GM19468 (cell line): ENCODE results near the gene MORC2.

ENCODE experiments used
- ATAC-seq: cut with Tn5 transposase; IDR thresholded peaks from one replicate; pipeline ENCODE4 v1.9.1; 2021; ENCODE audit warnings: mild to moderate bottlenecking, moderate library complexity, moderate number of reproducible peaks; ENCODE audit not compliant: unreplicated experiment; ENCODE audit errors: extremely low read depth

Gene MORC2

GRCh38 chr22:30890686-30891442 is 77.7 kb downstream of the MORC2 start:
- no peak for ATAC-seq

DNA sequence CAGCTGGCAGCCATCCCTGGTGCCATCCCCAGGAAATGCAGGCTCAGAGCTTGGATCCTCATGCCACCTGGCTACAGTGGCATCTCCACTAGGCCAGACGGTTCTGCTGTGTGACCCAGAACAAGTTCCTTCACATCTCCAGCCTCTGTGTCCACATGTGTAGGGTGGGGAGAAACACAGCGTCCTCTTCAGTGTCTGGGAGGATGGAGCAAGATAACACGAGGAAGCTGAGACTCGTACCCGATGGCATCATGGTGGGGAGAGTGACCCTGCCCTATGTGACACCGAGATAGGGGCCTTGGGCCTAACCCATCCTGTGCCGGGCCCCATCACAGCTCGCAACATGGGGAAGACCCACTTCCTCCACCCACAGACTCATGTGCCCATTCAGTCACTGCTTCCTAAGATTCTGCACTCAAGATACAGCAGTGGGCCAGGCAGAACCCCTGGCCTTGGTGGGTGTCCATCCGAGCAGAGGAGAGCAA is 78.5 kb downstream of the MORC2 start:
- ATAC-seq: no peak

DNA sequence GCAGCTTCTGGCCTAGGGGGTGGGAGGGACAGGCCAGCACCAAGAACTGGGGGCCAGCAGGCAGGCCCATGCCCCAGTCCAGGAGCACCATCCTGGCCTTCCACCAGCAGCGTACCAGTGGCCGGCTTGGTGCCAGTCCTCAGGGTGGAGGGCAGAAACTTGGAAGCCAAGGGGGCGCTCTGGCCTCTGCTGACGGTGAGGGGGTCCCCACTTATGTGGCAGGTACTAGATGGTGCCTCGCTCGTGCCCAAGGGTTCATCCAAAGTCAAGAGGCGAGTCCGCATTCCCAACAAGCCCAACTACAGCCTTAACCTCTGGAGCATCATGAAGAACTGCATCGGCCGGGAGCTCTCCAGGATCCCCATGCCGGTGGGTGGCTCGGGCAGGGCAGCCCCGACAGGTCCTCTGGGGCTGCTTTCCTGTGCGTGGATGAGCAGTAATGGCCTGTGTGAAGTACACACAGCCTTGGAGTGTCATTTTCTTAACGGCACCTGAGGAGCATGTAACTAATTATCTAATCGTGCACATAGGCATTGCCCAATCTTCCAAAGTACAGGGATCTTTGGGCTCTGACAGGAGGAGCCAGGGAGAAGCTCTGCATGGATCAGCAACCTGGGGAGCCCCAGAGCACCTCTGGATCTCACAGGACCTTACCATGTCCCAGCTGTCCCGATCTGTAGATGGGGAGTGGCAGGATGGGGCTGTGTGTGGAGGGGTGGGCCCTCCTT is 79.1 kb downstream of the MORC2 start:
- ATAC-seq: no peak

- no peak for ATAC-seq
Measured at GRCh38 chr22:30887861-30888260, 80.7 kb downstream of the MORC2 start.

GRCh38 chr22:30887453-30887852 is 81.1 kb downstream of the MORC2 start:
- ATAC-seq: no peak

GRCh38 chr22:30885591-30885990 is 83.0 kb downstream of the MORC2 start:
- ATAC-seq: no peak

DNA sequence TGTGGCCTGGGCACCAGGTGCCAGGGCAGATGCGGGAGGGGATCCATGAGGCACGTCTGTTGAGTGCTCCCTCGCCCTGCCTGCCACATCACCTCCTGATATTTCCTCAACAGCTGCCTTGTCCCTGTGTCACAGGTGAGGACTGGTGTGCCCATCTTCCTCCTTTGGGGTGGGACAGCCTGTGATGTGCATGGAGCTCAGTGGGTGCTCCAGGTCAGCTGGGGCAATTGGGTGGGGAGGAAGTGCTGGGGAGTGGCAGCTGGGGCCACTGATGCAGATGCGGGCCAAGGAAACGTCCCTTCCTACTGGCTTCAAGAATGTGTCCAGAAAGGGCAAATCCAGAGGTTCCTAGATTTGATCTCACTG is 83.6 kb downstream of the MORC2 start:
- no peak for ATAC-seq

DNA sequence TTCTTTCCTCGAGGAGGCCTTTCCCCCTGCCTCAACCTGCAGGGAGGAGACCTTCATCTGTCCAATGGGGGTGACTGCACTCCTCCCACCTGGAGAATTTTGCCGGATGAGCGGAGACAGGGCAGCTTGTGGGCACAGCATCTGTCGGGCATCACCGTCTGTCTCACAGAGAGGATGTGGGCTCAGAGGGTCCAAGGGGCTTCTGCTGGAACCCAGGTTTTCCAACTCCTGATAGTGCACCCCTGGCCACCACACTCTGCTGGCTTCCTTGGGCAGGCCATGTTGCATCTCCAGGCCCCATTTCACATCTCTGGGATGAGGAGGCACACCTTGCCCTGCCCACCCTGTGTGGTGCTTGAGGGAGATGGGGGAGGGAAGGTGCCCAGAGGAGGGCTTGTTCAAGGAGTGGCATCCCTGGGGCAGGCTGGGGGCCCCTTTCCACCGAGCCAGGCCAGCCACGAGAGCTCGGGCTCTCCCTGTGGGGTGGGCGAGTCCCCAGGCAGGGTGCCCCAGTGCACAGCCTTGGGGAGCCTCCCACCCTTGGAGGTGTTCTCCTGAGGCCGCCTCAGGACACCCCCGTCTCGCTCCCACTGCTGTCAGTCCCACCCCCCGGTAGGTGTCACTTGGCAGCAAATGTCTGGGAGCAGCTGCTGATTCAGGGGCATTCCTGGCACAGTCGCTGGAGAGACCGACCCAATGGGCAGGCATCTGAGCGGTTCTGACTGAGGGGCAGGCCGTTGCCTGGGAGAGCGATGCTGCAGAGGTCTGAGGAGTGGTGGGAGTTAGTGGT is 84.2 kb downstream of the MORC2 start:
- no peak for ATAC-seq

DNA sequence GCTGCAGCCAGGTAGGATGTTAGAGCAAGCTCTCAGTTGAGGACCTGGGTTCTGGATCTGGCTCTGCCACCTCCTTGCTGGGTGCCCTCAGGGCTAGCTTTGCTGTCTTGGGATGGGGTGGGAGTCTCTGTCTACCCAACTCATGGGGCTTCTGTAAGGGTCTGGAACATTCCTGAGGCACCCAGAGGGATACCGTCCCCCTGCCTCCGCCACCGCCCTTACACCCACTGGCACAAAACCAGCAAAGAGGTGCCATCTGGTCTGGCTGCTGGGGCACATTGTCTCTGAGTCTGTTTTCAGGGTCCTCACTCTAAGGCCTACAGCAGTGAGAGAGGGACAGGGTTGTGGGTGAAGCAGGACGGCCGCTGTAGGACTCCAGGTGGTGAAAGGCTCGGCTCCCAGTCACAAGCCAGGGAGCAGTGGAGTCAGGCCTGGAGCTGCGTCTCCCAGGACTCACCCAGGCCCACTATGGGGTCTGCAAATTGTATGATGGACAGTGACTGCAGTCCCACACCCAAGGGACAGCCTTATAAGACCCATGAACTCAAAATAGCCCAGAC is 84.9 kb downstream of the MORC2 start:
- ATAC-seq: no peak

GRCh38 chr22:30882974-30883533 is 85.5 kb downstream of the MORC2 start:
- ATAC-seq: no peak

GRCh38 chr22:30882184-30882717 is 86.3 kb downstream of the MORC2 start:
- ATAC-seq: no peak

DNA sequence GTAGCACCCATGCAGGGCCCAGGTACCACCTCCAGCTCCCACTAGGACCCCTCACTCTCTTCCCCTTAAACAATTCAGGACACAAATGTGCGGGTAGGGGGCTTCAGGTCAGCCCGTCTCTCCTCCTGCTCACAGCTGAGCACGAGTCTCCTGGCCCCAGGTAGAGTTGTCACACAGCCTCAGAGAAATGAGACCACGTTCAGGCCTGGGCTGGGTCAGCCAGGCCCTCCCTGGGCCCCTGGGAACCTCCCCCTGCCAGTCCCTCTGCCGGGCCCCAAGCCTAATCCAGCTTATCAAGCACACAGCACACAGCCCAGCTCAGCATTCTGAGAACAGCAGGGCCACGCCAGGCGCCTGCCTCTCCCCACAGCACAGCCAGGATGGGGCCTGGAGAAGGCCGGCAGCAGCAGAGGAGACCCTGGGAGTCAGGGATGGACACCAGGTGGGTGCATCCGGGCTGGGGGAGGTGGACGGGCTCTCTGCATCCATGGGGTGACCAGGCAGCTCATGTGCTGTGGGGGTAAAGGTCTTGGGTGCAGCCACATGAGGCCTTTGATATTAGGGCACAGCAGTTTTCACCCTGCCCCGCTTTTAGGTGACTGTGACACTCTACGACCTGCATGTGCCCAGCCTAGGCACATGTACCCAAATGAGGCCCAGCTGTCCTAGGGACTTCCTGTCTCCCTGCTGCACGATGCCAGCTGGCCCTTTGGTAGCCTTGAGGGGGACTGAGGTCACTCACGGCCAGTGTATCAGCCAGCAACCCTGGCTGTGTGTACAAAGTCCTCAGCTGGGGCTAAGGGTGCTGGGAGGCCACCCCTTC is 87.0 kb downstream of the MORC2 start:
- no peak for ATAC-seq

DNA sequence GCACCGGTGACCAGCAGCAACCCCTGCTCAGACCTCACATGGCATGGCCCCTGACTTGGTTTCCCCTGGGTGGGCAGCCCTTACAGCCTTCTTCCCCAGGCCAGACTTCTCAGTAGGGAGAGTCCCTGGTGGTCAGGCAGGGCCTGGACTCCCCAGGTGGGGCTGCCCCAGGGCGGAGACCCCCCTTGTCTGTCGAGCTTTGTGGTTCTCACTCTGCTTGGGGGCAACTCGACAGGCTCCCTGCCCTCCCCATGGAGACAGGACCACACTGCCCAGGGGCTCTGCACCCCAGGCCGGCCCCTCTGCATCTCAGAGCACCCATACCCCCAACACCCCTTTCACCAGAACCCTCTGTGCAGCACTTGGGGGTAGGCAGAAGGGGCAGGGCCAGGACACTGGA is 87.7 kb downstream of the MORC2 start:
- ATAC-seq: no peak

DNA sequence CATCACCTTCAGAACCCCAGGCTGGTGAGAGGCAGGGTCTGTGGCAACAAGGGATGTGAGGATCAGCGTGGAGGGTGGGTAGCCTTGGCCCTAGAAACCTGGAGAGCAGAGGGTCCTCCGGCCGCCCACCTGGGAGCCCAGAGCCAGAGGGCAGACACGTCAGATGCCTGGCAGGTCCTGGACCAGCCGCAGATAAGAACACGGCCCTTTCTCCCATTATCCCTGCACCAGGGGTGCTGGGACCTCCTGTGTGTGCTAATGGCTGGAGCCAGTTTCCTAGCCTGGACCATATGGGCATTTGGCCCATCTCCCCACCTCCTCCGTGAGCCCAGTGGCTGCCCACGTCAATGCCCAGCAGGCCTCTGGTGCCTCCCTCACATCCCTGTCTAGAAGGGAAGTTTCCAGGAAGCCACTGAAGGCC is 88.4 kb downstream of the MORC2 start:
- ATAC-seq: no peak

DNA sequence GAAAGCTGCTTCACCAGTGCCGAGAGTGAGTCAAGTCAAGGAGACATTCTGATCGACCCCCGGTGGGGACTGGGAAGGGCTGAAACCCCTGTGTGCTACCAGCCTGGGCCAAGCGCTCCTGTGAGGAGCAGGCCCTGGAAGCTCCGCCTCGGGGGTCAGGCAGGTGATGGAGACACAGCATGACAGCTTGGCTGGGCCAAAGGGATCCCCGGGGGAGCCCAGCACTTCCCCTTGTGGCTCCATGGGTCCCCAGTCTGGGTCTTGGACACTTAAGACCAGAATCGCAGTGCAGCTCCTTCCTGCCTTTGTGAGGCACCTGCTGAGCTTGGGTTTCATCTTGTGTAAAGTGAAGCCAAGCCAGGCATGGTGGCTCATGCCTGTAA is 89.2 kb downstream of the MORC2 start:
- ATAC-seq: no peak

DNA sequence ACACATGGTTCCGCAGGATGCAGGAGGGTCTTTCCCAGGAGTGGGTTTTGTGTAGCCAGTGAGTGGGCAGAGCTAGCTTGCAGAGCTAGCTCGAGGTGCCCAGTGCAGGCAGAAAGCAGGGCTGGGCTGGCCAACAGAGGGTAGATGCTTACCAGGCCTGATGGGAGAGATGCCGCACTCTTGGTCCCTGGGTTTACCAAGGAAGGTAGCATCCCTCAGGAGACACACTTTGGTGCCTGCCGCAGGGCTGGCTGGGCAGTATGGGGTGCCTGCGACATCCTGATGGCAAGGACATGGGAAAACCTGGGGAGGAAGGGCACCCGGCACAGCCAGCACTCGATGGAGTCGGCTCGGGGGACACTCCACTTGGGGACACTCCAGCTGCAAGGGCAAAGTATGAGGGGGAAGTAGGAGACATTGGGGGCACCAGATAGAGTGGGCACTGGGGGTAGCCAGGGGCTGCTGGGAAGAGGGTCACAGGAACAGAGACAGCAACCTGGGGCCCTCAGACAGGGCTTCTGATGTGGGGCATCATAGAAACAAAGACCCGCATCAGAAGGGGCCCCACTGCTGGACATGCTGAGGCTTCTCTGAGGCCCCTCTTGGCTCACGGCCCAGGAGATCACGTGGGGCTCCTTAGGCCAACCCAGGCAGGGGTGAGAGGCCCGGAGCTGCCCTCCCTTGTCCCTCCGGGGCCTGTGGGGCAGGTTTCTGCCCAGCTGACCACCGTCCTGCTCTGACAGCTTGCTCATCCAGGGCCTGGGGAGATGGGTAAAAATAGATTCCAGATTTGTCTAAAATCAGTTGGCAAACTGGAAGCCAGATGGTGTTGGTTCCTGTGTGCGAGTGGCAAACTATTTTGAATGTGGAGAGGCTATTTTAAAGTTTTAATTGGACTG is 89.8 kb downstream of the MORC2 start:
- ATAC-seq: no peak

DNA sequence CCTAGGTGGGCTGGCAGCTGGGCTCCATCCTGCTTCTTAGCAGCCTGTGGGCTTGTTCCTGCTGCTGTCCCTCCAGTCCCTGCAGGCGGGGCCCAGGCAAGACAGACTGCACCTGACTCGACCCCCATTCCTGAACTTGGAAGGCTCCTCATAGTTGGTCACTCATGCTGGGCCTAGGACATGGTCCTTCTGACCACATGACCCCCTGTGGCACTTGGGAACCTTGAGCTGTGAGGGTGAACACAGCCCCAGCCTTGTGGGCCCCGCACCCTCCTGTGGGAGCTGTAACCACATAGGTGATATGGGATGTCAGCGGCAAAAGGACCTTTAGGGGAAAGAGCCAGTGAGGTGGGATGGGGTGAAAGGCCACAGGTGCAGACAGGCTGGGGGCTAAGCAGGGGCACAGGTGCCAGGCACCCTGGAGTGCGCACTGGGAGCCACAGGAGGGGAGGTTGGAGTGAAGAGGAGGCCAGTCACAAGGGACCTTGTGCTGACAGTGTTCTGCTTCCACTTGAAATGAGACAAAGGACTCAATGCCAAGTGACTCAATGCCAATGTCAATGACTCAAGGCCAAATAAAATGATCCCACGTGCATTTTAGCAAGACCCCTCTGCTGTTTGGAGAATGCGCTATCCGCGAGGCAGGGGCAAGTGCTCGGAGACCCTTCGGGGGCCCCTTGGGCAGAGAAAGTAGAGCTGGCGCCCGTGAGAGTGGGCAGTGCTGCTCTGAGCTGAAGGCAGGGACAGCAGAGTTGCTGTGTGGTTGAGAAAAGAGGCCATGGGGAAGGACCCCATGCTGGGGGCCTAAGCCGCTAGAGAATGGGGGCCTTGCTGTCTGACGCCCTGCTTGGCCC is 90.7 kb downstream of the MORC2 start:
- ATAC-seq: no peak
